ENCODE measurements around the gene MYOZ2.

The MYOZ2 gene

DNA sequence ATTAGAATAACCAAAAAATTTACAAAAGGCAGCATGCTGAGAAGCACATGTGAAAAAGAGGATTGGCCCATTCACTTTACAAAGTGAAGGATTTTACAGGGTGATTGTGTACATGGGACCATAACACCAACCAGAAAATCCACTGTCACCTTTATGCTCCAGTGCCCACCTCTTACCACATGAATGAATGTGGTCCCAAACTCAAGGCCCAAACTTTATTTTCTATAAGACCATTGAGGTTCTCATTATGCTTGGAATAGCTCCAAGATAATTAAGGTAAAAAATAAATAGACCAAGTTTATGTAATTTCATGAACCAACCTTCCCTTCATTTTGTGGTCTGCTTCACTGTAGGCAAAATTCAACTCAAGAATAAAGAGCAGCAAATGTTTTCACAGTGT is 24.3 kb upstream of the MYOZ2 start:
- no peak for DNase-seq
- no peak for TF ChIP-seq POLR2A (IDR thresholded peaks at IDR 0.05; ENCODE audit: low read length)
- no peak for TF ChIP-seq GATA1 (IDR thresholded peaks at IDR 0.05; ENCODE audit: low read depth, low read length)

GRCh38 chr4:119113033-119113655 is 22.5 kb upstream of the MYOZ2 start:
- TF ChIP-seq POLR2A (IDR thresholded peaks at IDR 0.05; ENCODE audit: low read length) (no peak), GATA1 (IDR thresholded peaks at IDR 0.05; ENCODE audit: low read depth, low read length) (no peak)
- no peak for DNase-seq

GRCh38 chr4:119116021-119116420 is 19.6 kb upstream of the MYOZ2 start:
- TF ChIP-seq GATA1 (IDR thresholded peaks at IDR 0.05; ENCODE audit: low read depth, low read length) (no peak), POLR2A (IDR thresholded peaks at IDR 0.05; ENCODE audit: low read length) (no peak)
- no peak for DNase-seq

GRCh38 chr4:119116925-119117900 is 18.4 kb upstream of the MYOZ2 start:
- TF ChIP-seq POLR2A (IDR thresholded peaks at IDR 0.05; ENCODE audit: low read length) (no peak), GATA1 (IDR thresholded peaks at IDR 0.05; ENCODE audit: low read depth, low read length) (no peak)
- no peak for DNase-seq

DNA sequence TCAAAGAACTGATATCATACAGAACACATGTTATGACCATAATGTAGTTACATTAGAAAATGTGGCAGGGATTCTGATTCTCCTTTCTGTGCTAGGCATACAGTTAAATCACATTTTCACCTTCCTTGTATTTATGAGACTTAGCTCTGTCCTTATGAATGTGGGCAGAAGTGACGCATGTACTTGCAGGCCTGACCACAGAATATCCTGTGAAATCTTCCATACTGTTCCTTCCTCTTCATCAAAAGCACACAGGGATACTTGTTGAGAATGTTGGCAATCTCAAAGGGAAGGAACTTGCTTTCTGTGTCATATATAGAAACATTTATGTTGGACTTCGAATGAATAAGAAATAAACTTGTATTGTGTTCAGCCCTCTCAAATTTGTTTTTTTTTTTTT is 17.2 kb upstream of the MYOZ2 start:
- TF ChIP-seq GATA1 (IDR thresholded peaks at IDR 0.05; ENCODE audit: low read depth, low read length) (no peak), POLR2A (IDR thresholded peaks at IDR 0.05; ENCODE audit: low read length) (no peak)

GRCh38 chr4:119124352-119124751 is 11.3 kb upstream of the MYOZ2 start:
- TF ChIP-seq POLR2A (IDR thresholded peaks at IDR 0.05; ENCODE audit: low read length), result no peak
- TF ChIP-seq GATA1 (IDR thresholded peaks at IDR 0.05; ENCODE audit: low read depth, low read length), result no peak
- no peak for DNase-seq

More for the DNA sequence above, 17.2 kb upstream of the MYOZ2 start:
- no peak for DNase-seq

DNA sequence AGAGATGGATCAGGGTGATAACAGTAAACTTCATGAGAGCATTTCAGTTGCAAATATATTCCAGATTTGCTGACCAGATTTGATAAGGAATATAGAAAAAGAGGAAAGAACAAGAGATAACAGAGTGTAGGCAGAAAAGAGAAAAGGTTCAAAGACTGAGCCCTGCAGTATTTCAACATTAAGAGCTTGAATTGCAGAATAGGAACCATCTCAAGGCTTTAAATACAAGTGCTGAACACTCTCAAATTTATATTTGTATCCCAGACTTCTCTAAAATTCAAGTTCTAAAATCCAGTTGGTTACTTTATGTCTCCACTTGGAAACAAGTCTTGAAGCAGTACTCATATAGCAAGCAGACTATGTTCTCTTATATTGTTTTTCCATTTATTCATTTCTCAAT is 9.7 kb upstream of the MYOZ2 start:
- no peak for DNase-seq
- TF ChIP-seq POLR2A (IDR thresholded peaks at IDR 0.05; ENCODE audit: low read length) (no peak), GATA1 (IDR thresholded peaks at IDR 0.05; ENCODE audit: low read depth, low read length) (no peak)

- DNase-seq, result no peak
- TF ChIP-seq POLR2A (IDR thresholded peaks at IDR 0.05; ENCODE audit: low read length) (no peak), GATA1 (IDR thresholded peaks at IDR 0.05; ENCODE audit: low read depth, low read length) (no peak)
These were observed 7.5 kb upstream of the MYOZ2 start for GRCh38 chr4:119128148-119128547.

- no peak for DNase-seq
- TF ChIP-seq POLR2A (IDR thresholded peaks at IDR 0.05; ENCODE audit: low read length) (no peak), GATA1 (IDR thresholded peaks at IDR 0.05; ENCODE audit: low read depth, low read length) (no peak)
These were observed 5.1 kb upstream of the MYOZ2 start for GRCh38 chr4:119130365-119131065.

- TF ChIP-seq GATA1 (IDR thresholded peaks at IDR 0.05; ENCODE audit: low read depth, low read length) (no peak), POLR2A (IDR thresholded peaks at IDR 0.05; ENCODE audit: low read length) (no peak)
- no peak for DNase-seq
These were observed 4.5 kb upstream of the MYOZ2 start for GRCh38 chr4:119131164-119131563.

DNA sequence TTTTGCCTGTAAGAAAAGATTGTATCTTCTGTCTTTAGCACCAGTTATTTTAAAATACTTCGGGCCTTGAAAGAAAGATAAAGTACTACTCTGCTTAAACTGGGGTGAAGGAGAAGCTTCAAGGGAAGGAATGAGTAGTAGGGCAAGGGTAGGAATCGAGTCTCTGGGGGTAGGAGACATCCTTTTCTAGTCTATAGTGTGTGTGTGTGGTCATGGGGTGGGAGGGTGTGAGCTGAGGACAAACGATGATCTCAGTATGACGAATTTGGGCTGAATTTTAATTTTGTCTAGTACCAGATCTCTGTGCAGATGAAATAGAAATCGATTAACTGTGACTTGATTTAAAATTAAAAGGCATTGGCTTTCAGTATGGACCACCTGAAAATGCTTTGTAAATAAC is 3.3 kb upstream of the MYOZ2 start:
- no peak for TF ChIP-seq GATA1 (IDR thresholded peaks at IDR 0.05; ENCODE audit: low read depth, low read length)
- TF ChIP-seq POLR2A (IDR thresholded peaks at IDR 0.05; ENCODE audit: low read length), result no peak
- DNase-seq, result no peak

DNA sequence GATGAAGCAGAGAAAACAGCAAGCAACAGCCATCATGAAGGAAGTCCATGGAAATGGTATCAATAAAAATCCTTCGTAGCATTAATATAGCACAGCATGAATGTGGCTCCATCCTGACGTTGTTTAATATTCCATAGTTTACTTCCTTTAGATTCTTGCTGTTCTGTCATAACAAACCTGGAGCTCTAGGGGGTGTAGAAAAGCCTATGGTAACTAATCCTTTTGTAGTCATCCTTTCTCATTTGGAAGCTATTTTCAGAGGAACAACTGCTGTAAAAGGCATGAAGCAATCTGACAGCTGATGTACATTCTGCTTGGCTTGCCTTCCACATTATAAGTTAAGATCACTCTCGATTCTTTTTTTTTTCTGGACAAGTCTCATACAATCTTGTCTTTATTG is 914 bp downstream of the MYOZ2 start:
- DNase-seq, result no peak
- TF ChIP-seq GATA1 (IDR thresholded peaks at IDR 0.05; ENCODE audit: low read depth, low read length) (no peak), POLR2A (IDR thresholded peaks at IDR 0.05; ENCODE audit: low read length) (no peak)

- no peak for DNase-seq
- TF ChIP-seq GATA1 (IDR thresholded peaks at IDR 0.05; ENCODE audit: low read depth, low read length), result no peak
- TF ChIP-seq POLR2A (IDR thresholded peaks at IDR 0.05; ENCODE audit: low read length), result no peak
These were observed 2.4 kb downstream of the MYOZ2 start for GRCh38 chr4:119138046-119138445.

DNA sequence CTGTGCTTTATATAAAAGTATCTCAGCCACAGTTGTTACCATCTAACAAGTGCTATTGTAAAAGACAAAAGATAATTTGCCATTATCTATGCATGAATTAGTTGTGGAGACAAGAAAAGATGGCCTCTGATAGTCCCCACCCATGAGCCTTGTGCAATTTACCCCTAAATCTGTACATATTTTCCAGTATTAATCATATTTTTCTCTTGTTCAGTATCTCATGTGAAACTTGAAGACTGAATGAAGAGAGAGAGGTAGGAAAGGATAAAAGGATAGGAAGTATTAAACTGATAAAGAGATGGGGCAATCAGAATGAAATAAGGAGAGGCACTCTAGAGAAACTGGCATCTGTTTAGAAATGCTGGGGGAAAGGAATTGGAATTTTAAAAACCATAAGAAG is 3.7 kb downstream of the MYOZ2 start:
- DNase-seq, result no peak
- TF ChIP-seq POLR2A (IDR thresholded peaks at IDR 0.05; ENCODE audit: low read length) (no peak), GATA1 (IDR thresholded peaks at IDR 0.05; ENCODE audit: low read depth, low read length) (no peak)

Measured in erythroblast (primary cell).